ENCODE results near the gene CFAP97D2.
A peak's percentile ranks its signal among the peaks of the same experiment; 100 is the strongest.

CFAP97D2 gene

GRCh38 chr13:114208134-114208533 lies 29.1 kb downstream of the CFAP97D2 start:
- no peak for TF ChIP-seq CTCF (conservative IDR thresholded peaks at IDR 0.05; ENCODE audit: low read depth, low read length)
- no peak overlapping the region for H3K4me3 ChIP-seq (ENCODE audit: low read depth, low read length)
- DNase-seq (ENCODE audit: low read depth): no peak

- H3K4me3 ChIP-seq (ENCODE audit: low read depth, low read length): no peak overlapping the region
- TF ChIP-seq CTCF (conservative IDR thresholded peaks at IDR 0.05; ENCODE audit: low read depth, low read length): no peak
- no peak for DNase-seq (ENCODE audit: low read depth)
Observed at GRCh38 chr13:114211446-114212157, 32.5 kb downstream of the CFAP97D2 start.

- H3K4me3 ChIP-seq (ENCODE audit: low read depth, low read length): no peak overlapping the region
- peak; percentile 57 for DNase-seq (ENCODE audit: low read depth)
- no peak for TF ChIP-seq CTCF (conservative IDR thresholded peaks at IDR 0.05; ENCODE audit: low read depth, low read length)
Observed at GRCh38 chr13:114212158-114212495, 33.1 kb downstream of the CFAP97D2 start.

GRCh38 chr13:114213980-114214379 lies 34.9 kb downstream of the CFAP97D2 start:
- DNase-seq (ENCODE audit: low read depth): no peak
- TF ChIP-seq CTCF (conservative IDR thresholded peaks at IDR 0.05; ENCODE audit: low read depth, low read length): no peak
- H3K4me3 ChIP-seq (ENCODE audit: low read depth, low read length): no peak overlapping the region

GRCh38 chr13:114219392-114219791 lies 40.3 kb downstream of the CFAP97D2 start:
- DNase-seq (ENCODE audit: low read depth): no peak
- TF ChIP-seq CTCF (conservative IDR thresholded peaks at IDR 0.05; ENCODE audit: low read depth, low read length): no peak
- H3K4me3 ChIP-seq (ENCODE audit: low read depth, low read length): no peak overlapping the region

- peak; percentile 72 for DNase-seq (ENCODE audit: low read depth)
- no peak for TF ChIP-seq CTCF (conservative IDR thresholded peaks at IDR 0.05; ENCODE audit: low read depth, low read length)
- peak overlapping the region; percentile 16 for H3K4me3 ChIP-seq (ENCODE audit: low read depth, low read length)
Observed at GRCh38 chr13:114222461-114222968, 43.5 kb downstream of the CFAP97D2 start.

- no peak for TF ChIP-seq CTCF (conservative IDR thresholded peaks at IDR 0.05; ENCODE audit: low read depth, low read length)
- no peak overlapping the region for H3K4me3 ChIP-seq (ENCODE audit: low read depth, low read length)
- no peak for DNase-seq (ENCODE audit: low read depth)
Observed at GRCh38 chr13:114224201-114224600, 45.1 kb downstream of the CFAP97D2 start.

All from choroid plexus epithelial cell (primary cell).